H1 (cell line): Measurements from ENCODE around the gene ARHGEF4.

Experiments used
- EP300 ChIP-seq, 2 experiments: IDR thresholded peaks; 1 replicate in 1 of 2; 2 replicates in 1 of 2; pipeline ENCODE4 v1.6.1; 2011 to 2012; ENCODE audit warnings: low read depth in 2 of 2, low read length in 2 of 2, mild to moderate bottlenecking in 2 of 2, borderline replicate concordance in 1 of 2, inconsistent platforms in 1 of 2, moderate library complexity in 1 of 2
- EZH2 ChIP-seq: fragments of 200-600 bp; sonication (generic); IDR thresholded peaks from 2 replicates; pipeline ENCODE4 v1.7.1; 2012; ENCODE audit warnings: low read depth, mild to moderate bottlenecking, moderate library complexity, low read length, inconsistent platforms; ENCODE audit not compliant: severe bottlenecking
- JUN ChIP-seq: IDR thresholded peaks from 2 replicates; pipeline ENCODE4 v1.6.1; 2011; ENCODE audit warnings: low read depth, mild to moderate bottlenecking, improper control_type of control experiment, low read length
- JUND ChIP-seq: IDR thresholded peaks from 2 replicates; pipeline ENCODE4 v1.6.1; 2011; ENCODE audit warnings: mild to moderate bottlenecking, improper control_type of control experiment, low read length
- KDM1A ChIP-seq: fragments of 200-600, 300-600 bp; sonication (generic); IDR thresholded peaks from 2 replicates; pipeline ENCODE4 v1.7.1; 2016; ENCODE audit warnings: mild to moderate bottlenecking, low read length, borderline replicate concordance
- RAD21 ChIP-seq, 2 experiments: IDR thresholded peaks in 1 of 2; conservative IDR thresholded peaks in 1 of 2; 2 replicates each; pipeline ENCODE4 v1.6.1; 2011; ENCODE audit warnings: low read depth in 2 of 2, low read length in 2 of 2, improper control_type of control experiment in 1 of 2, inconsistent platforms in 1 of 2, mild to moderate bottlenecking in 1 of 2, moderate library complexity in 1 of 2
- RFX5 ChIP-seq: IDR thresholded peaks from 2 replicates; pipeline ENCODE4 v1.6.1; 2011; ENCODE audit warnings: low read depth, low read length, improper control_type of control experiment, borderline replicate concordance
- RXRA ChIP-seq: IDR thresholded peaks from 2 replicates; pipeline ENCODE4 v1.6.1; 2011; ENCODE audit warnings: low read depth, mild to moderate bottlenecking, low read length, moderate library complexity; ENCODE audit not compliant: insufficient read depth
- SIN3A ChIP-seq, 2 experiments: IDR thresholded peaks in 1 of 2; conservative IDR thresholded peaks in 1 of 2; 2 replicates each; pipeline ENCODE4 v1.6.1; 2011 to 2012; ENCODE audit warnings: low read length in 2 of 2, improper control_type of control experiment in 1 of 2, low read depth in 1 of 2, mild to moderate bottlenecking in 1 of 2
- SRF ChIP-seq: IDR thresholded peaks from 2 replicates; pipeline ENCODE4 v1.6.1; 2011; ENCODE audit warnings: mild to moderate bottlenecking, low read depth, low read length, moderate library complexity
- TF ChIP-seq, protein P1 (sequence below), 3 experiments: IDR thresholded peaks; 1 replicate in 2 of 3; 2 replicates in 1 of 3; pipeline versions ENCODE4 v1.5.1 to v1.6.1; 2011; ENCODE audit warnings: low read length in 3 of 3, mild to moderate bottlenecking in 3 of 3, inconsistent platforms in 2 of 3, low read depth in 1 of 3, moderate library complexity in 1 of 3; ENCODE audit not compliant: insufficient read depth in 1 of 3; ENCODE audit errors: control extremely low read depth in 1 of 3
- TF ChIP-seq, protein P2 (sequence below): IDR thresholded peaks from 2 replicates; pipeline ENCODE4 v1.6.1; 2011; ENCODE audit warnings: low read depth, mild to moderate bottlenecking, low read length; ENCODE audit not compliant: insufficient read depth
- TF ChIP-seq, protein P3 (sequence below): IDR thresholded peaks from 2 replicates; pipeline ENCODE4 v1.6.1; 2012; ENCODE audit warnings: inconsistent platforms

DNA sequence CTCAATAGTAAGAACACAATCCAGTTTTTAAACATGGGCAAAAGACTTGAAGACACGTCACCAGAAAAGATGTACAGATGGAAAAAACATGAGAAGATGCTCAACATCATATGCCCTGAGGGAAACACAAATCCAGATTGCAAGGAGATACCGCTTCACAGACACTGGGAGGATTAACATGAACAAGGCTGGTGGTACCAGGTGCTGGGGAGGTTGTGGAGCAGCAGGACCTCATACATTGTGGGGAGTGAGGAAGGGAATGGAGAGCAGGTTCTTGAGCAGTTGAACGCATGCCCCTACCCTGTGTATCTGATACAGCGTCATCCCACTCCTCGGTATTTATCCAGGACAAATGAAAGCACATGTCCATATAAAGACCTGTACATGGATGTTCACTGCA is 72.1 kb downstream of the ARHGEF4 start:
- TF ChIP-seq, protein P1, sequence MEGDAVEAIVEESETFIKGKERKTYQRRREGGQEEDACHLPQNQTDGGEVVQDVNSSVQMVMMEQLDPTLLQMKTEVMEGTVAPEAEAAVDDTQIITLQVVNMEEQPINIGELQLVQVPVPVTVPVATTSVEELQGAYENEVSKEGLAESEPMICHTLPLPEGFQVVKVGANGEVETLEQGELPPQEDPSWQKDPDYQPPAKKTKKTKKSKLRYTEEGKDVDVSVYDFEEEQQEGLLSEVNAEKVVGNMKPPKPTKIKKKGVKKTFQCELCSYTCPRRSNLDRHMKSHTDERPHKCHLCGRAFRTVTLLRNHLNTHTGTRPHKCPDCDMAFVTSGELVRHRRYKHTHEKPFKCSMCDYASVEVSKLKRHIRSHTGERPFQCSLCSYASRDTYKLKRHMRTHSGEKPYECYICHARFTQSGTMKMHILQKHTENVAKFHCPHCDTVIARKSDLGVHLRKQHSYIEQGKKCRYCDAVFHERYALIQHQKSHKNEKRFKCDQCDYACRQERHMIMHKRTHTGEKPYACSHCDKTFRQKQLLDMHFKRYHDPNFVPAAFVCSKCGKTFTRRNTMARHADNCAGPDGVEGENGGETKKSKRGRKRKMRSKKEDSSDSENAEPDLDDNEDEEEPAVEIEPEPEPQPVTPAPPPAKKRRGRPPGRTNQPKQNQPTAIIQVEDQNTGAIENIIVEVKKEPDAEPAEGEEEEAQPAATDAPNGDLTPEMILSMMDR (IDR thresholded peaks at IDR 0.05; ENCODE audit: control extremely low read depth in 1 of 3, insufficient read depth in 1 of 3, low read depth in 1 of 3, low read length in 3 of 3), result no peak
- TF ChIP-seq, protein P2, sequence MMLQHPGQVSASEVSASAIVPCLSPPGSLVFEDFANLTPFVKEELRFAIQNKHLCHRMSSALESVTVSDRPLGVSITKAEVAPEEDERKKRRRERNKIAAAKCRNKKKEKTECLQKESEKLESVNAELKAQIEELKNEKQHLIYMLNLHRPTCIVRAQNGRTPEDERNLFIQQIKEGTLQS, result no peak
- TF ChIP-seq EZH2, result no peak
- no peak for TF ChIP-seq SRF
- TF ChIP-seq RXRA, result no peak
- TF ChIP-seq KDM1A, result no peak
- no peak for TF ChIP-seq JUND
- no peak for TF ChIP-seq RAD21 (IDR thresholded peaks at IDR 0.05 in 1 of 2, conservative IDR thresholded peaks at IDR 0.05 in 1 of 2; ENCODE audit: low read depth in 2 of 2, low read length in 2 of 2)
- no peak for TF ChIP-seq JUN
- TF ChIP-seq SIN3A (conservative IDR thresholded peaks at IDR 0.05 in 1 of 2, IDR thresholded peaks at IDR 0.05 in 1 of 2; ENCODE audit: low read depth in 1 of 2, low read length in 2 of 2), result no peak
- no peak for TF ChIP-seq RFX5
- TF ChIP-seq, protein P3, sequence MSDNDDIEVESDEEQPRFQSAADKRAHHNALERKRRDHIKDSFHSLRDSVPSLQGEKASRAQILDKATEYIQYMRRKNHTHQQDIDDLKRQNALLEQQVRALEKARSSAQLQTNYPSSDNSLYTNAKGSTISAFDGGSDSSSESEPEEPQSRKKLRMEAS, result no peak
- no peak for TF ChIP-seq EP300 (IDR thresholded peaks at IDR 0.05; ENCODE audit: borderline replicate concordance in 1 of 2, low read depth in 2 of 2, low read length in 2 of 2)
